ENCODE measurements around the gene TALDO1. TPM values are rescaled to one million over a fixed set of nuclear protein-coding genes. Genes with fewer than 3 reads are reported as not detected.

TALDO1 gene
- total and polyA plus RNA-seq, 2 experiments from 2014 or later, result 353 to 402 TPM

DNA sequence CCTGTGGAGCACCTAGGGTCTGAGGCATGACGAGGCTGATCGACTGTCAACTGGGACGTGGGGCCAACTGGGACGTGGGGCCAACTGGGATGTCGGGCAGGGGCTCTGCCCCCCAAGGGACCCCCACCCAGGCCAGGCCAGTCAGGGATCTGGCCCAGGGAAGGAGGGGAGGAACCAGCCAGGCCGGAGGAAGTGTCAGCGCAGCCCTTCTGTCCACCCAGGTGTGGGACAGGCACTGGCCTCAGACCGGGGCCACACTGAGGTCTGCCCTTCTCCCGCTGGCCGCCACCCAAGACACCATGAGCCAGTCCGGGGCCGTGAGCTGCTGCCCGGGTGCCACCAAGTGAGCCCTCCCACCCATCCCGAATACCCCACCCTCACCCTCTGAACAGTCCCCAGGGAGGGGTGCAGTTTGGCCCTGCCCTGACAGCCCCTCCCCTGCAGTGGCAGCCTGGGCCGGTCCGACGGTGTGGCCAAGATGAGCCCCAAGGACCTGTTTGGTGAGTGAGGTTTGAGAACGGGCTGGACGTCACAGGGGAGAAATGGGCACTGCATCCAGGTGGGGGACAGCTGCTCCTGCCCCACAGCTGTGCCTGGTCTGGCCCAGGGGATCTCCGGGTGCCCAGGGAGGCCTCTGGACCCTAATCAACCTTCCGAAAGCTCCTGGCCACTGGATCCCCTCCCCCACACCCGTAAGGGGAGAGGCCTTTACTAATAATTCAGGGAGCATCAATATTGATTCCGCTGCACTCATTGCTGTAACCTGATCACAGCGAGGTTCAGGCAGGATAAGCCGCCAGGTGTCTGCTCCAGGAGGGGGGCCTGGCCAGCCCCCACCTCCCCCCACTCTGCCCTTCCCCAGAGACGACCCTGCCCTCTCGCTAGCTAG lies 37.9 kb upstream of the TALDO1 start:
- no peaks in the 10 kb centered on the region for H3K36me3 ChIP-seq (ENCODE audit: insufficient read depth)
- peaks cover 26% of the 10 kb centered on the region for H3K4me1 Mint-ChIP-seq
- no peaks in the 10 kb centered on the region for H3K9me3 Mint-ChIP-seq
- no peaks in the 10 kb centered on the region for H3K27me3 ChIP-seq (ENCODE audit: insufficient read depth)
- TF ChIP-seq, protein P1, sequence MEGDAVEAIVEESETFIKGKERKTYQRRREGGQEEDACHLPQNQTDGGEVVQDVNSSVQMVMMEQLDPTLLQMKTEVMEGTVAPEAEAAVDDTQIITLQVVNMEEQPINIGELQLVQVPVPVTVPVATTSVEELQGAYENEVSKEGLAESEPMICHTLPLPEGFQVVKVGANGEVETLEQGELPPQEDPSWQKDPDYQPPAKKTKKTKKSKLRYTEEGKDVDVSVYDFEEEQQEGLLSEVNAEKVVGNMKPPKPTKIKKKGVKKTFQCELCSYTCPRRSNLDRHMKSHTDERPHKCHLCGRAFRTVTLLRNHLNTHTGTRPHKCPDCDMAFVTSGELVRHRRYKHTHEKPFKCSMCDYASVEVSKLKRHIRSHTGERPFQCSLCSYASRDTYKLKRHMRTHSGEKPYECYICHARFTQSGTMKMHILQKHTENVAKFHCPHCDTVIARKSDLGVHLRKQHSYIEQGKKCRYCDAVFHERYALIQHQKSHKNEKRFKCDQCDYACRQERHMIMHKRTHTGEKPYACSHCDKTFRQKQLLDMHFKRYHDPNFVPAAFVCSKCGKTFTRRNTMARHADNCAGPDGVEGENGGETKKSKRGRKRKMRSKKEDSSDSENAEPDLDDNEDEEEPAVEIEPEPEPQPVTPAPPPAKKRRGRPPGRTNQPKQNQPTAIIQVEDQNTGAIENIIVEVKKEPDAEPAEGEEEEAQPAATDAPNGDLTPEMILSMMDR (conservative IDR thresholded peaks at IDR 0.05; ENCODE audit: low read depth in 2 of 2), result no peak
- TF ChIP-seq JUNB (IDR thresholded peaks at IDR 0.05; ENCODE audit: unreplicated experiment) (no peak), EZH2phosphoT487 (IDR thresholded peaks at IDR 0.05; ENCODE audit: unreplicated experiment) (no peak), CREB1 (CRISPR knock-in tag; IDR thresholded peaks at IDR 0.05; ENCODE audit: low read depth) (no peak), ZNF114 (CRISPR knock-in tag; IDR thresholded peaks at IDR 0.05) (no peak), EZH2 (IDR thresholded peaks at IDR 0.05; ENCODE audit: low read depth, unreplicated experiment) (no peak), ZNF331 (CRISPR knock-in tag; IDR thresholded peaks at IDR 0.05; ENCODE audit: low read depth) (no peak), POLR2AphosphoS5 (IDR thresholded peaks at IDR 0.05; ENCODE audit: low read depth) (no peak; the same call in 1 of the 2 replicates), STAT1 (IDR thresholded peaks at IDR 0.05; ENCODE audit: unreplicated experiment) (no peak), NANOG (IDR thresholded peaks at IDR 0.05; ENCODE audit: borderline replicate concordance) (no peak)
- TF ChIP-seq, protein P2, sequence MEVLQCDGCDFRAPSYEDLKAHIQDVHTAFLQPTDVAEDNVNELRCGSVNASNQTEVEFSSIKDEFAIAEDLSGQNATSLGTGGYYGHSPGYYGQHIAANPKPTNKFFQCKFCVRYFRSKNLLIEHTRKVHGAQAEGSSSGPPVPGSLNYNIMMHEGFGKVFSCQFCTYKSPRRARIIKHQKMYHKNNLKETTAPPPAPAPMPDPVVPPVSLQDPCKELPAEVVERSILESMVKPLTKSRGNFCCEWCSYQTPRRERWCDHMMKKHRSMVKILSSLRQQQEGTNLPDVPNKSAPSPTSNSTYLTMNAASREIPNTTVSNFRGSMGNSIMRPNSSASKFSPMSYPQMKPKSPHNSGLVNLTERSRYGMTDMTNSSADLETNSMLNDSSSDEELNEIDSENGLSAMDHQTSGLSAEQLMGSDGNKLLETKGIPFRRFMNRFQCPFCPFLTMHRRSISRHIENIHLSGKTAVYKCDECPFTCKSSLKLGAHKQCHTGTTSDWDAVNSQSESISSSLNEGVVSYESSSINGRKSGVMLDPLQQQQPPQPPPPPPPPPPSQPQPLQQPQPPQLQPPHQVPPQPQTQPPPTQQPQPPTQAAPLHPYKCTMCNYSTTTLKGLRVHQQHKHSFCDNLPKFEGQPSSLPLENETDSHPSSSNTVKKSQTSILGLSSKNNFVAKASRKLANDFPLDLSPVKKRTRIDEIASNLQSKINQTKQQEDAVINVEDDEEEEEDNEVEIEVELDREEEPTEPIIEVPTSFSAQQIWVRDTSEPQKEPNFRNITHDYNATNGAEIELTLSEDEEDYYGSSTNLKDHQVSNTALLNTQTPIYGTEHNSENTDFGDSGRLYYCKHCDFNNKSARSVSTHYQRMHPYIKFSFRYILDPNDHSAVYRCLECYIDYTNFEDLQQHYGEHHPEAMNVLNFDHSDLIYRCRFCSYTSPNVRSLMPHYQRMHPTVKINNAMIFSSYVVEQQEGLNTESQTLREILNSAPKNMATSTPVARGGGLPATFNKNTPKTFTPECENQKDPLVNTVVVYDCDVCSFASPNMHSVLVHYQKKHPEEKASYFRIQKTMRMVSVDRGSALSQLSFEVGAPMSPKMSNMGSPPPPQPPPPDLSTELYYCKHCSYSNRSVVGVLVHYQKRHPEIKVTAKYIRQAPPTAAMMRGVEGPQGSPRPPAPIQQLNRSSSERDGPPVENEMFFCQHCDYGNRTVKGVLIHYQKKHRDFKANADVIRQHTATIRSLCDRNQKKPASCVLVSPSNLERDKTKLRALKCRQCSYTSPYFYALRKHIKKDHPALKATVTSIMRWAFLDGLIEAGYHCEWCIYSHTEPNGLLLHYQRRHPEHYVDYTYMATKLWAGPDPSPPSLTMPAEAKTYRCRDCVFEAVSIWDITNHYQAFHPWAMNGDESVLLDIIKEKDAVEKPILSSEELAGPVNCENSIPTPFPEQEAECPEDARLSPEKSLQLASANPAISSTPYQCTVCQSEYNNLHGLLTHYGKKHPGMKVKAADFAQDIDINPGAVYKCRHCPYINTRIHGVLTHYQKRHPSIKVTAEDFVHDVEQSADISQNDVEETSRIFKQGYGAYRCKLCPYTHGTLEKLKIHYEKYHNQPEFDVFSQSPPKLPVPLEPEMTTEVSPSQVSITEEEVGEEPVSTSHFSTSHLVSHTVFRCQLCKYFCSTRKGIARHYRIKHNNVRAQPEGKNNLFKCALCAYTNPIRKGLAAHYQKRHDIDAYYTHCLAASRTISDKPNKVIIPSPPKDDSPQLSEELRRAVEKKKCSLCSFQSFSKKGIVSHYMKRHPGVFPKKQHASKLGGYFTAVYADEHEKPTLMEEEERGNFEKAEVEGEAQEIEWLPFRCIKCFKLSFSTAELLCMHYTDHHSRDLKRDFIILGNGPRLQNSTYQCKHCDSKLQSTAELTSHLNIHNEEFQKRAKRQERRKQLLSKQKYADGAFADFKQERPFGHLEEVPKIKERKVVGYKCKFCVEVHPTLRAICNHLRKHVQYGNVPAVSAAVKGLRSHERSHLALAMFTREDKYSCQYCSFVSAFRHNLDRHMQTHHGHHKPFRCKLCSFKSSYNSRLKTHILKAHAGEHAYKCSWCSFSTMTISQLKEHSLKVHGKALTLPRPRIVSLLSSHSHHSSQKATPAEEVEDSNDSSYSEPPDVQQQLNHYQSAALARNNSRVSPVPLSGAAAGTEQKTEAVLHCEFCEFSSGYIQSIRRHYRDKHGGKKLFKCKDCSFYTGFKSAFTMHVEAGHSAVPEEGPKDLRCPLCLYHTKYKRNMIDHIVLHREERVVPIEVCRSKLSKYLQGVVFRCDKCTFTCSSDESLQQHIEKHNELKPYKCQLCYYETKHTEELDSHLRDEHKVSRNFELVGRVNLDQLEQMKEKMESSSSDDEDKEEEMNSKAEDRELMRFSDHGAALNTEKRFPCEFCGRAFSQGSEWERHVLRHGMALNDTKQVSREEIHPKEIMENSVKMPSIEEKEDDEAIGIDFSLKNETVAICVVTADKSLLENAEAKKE (CRISPR knock-in tag; IDR thresholded peaks at IDR 0.05), result no peak
- TF ChIP-seq, protein P3, sequence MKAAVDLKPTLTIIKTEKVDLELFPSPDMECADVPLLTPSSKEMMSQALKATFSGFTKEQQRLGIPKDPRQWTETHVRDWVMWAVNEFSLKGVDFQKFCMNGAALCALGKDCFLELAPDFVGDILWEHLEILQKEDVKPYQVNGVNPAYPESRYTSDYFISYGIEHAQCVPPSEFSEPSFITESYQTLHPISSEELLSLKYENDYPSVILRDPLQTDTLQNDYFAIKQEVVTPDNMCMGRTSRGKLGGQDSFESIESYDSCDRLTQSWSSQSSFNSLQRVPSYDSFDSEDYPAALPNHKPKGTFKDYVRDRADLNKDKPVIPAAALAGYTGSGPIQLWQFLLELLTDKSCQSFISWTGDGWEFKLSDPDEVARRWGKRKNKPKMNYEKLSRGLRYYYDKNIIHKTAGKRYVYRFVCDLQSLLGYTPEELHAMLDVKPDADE (IDR thresholded peaks at IDR 0.05), result no peak
- TF ChIP-seq, protein P4, sequence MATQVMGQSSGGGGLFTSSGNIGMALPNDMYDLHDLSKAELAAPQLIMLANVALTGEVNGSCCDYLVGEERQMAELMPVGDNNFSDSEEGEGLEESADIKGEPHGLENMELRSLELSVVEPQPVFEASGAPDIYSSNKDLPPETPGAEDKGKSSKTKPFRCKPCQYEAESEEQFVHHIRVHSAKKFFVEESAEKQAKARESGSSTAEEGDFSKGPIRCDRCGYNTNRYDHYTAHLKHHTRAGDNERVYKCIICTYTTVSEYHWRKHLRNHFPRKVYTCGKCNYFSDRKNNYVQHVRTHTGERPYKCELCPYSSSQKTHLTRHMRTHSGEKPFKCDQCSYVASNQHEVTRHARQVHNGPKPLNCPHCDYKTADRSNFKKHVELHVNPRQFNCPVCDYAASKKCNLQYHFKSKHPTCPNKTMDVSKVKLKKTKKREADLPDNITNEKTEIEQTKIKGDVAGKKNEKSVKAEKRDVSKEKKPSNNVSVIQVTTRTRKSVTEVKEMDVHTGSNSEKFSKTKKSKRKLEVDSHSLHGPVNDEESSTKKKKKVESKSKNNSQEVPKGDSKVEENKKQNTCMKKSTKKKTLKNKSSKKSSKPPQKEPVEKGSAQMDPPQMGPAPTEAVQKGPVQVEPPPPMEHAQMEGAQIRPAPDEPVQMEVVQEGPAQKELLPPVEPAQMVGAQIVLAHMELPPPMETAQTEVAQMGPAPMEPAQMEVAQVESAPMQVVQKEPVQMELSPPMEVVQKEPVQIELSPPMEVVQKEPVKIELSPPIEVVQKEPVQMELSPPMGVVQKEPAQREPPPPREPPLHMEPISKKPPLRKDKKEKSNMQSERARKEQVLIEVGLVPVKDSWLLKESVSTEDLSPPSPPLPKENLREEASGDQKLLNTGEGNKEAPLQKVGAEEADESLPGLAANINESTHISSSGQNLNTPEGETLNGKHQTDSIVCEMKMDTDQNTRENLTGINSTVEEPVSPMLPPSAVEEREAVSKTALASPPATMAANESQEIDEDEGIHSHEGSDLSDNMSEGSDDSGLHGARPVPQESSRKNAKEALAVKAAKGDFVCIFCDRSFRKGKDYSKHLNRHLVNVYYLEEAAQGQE (IDR thresholded peaks at IDR 0.05; ENCODE audit: unreplicated experiment), result no peak
- H4K20me1 ChIP-seq (replicated peaks; ENCODE audit: insufficient read depth), result no peaks in the 10 kb centered on the region
- no peak overlapping the region for H3K4me3 ChIP-seq
- H3K36me3 Mint-ChIP-seq (ENCODE audit: low read depth), result no peaks in the 10 kb centered on the region
- 0 out of 2 replicates have a peak, but pooled peaks cover 12% of the 10 kb centered on the region for H3F3A ChIP-seq (replicated peaks; ENCODE audit: low read depth)
- H3K4me1 ChIP-seq (ENCODE audit: insufficient read depth), result peaks cover 19% of the 10 kb centered on the region
- DNase-seq (ENCODE audit: low spot score), result no peak
- peak overlapping the region; percentile 48 for H3K4me2 ChIP-seq
- no peak overlapping the region for H3K27ac Mint-ChIP-seq
- no peak overlapping the region for H2AFZ ChIP-seq
- H3K9me2 ChIP-seq (ENCODE audit: insufficient read depth), result no peaks in the 10 kb centered on the region
- H3K4me3 Mint-ChIP-seq, result no peak overlapping the region
- peaks cover 11% of the 10 kb centered on the region for H3K27me3 Mint-ChIP-seq (ENCODE audit: insufficient read depth, low read depth, poor library complexity)
- ATAC-seq, result no peak
- no peaks in the 10 kb centered on the region for H3K79me2 ChIP-seq (replicated peaks; ENCODE audit: insufficient read depth)
- 0 out of 2 replicates have a peak overlapping the region, but pooled peaks have one; percentile 55 for H3K27ac ChIP-seq (ENCODE audit: low read depth)
